Neural progenitor cell (in vitro differentiated cells): ENCODE data around the gene ACOT6. TPM values are rescaled to one million over a fixed set of nuclear protein-coding genes. Genes with fewer than 3 reads are reported as not detected.
A peak's percentile ranks its signal among the peaks of the same experiment; 100 is the strongest.
"Not testable (repeated sequence)": the region's sequence is repeated elsewhere in the genome, so short reads cannot be mapped to it uniquely, and the experiment has no call there.

Experiments
- DNase-seq: peaks from one replicate; pipeline ENCODE4 v3.0.0-alpha.2; 2016; ENCODE audit warnings: low spot score
- H2AFZ ChIP-seq: fragments of 200-600 bp; sonication (generic); replicated peaks from 2 replicates; pipeline ENCODE4 v1.6.1; 2016; ENCODE audit warnings: antibody characterized with exemption
- H3F3A ChIP-seq: fragments of 200-600 bp; sonication (generic); 2 replicates; pipeline ENCODE4 v1.6.1; 2016; ENCODE audit warnings: antibody characterized with exemption, low read depth
- H3K27ac ChIP-seq: fragments of 200-600 bp; sonication (generic); 2 replicates; pipeline ENCODE4 v1.5.1; 2016; ENCODE audit warnings: mild to moderate bottlenecking
- H3K27me3 ChIP-seq: fragments of 200-600 bp; sonication (generic); 2 replicates; pipeline ENCODE4 v1.6.1; 2016; ENCODE audit warnings: mild to moderate bottlenecking, moderate library complexity
- H3K36me3 ChIP-seq: fragments of 200-600 bp; sonication (generic); 2 replicates; pipeline ENCODE4 v1.5.1; 2016
- H3K4me1 ChIP-seq: fragments of 200-600 bp; sonication (generic); 2 replicates; pipeline ENCODE4 v1.6.1; 2016; ENCODE audit warnings: mixed run types
- H3K4me2 ChIP-seq: fragments of 200-600 bp; sonication (generic); 2 replicates; pipeline ENCODE4 v1.6.1; 2016
- H3K4me3 ChIP-seq: fragments of 200-600 bp; sonication (generic); 2 replicates; pipeline ENCODE4 v1.5.1; 2016
- H3K79me2 ChIP-seq: fragments of 200-600 bp; sonication (generic); 2 replicates; pipeline ENCODE4 v1.6.1; 2016; ENCODE audit warnings: low read depth
- H3K9ac ChIP-seq: fragments of 200-600 bp; sonication (generic); 2 replicates; pipeline ENCODE4 v1.6.1; 2016
- H3K9me3 ChIP-seq: fragments of 200-600 bp; sonication (generic); 2 replicates; pipeline ENCODE4 v1.5.1; 2016; ENCODE audit warnings: low read depth
- H4K20me1 ChIP-seq: fragments of 200-600 bp; sonication (generic); 2 replicates; pipeline ENCODE4 v1.6.1; 2016; ENCODE audit warnings: low read depth
- H3K27ac Mint-ChIP-seq: 3 replicates; pipeline ENCODE4 v1.8.0; 2021; ENCODE audit warnings: mixed read lengths
- H3K27me3 Mint-ChIP-seq: 2 replicates; pipeline ENCODE4 v1.8.0; 2022; ENCODE audit warnings: low read depth, mild to moderate bottlenecking, inconsistent platforms, moderate library complexity, mixed read lengths; ENCODE audit not compliant: insufficient read depth
- H3K36me3 Mint-ChIP-seq: 3 replicates; pipeline ENCODE4 v1.8.0; 2021; ENCODE audit warnings: mixed read lengths
- H3K4me1 Mint-ChIP-seq: 3 replicates; pipeline ENCODE4 v1.8.0; 2021; ENCODE audit warnings: mixed read lengths
- H3K4me3 Mint-ChIP-seq: 3 replicates; pipeline ENCODE4 v1.8.0; 2021; ENCODE audit warnings: mild to moderate bottlenecking, moderate library complexity, mixed read lengths
- H3K9me3 Mint-ChIP-seq: 3 replicates; pipeline ENCODE4 v1.8.0; 2020; ENCODE audit warnings: mixed read lengths
- EZH2 ChIP-seq: fragments of 200-600 bp; sonication (generic); IDR thresholded peaks from 2 replicates; pipeline ENCODE4 v1.6.1; 2017; ENCODE audit warnings: antibody characterized with exemption, mild to moderate bottlenecking, moderate library complexity
- EZH2phosphoT487 ChIP-seq: fragments of 200-600 bp; sonication (generic); IDR thresholded peaks from 2 replicates; pipeline ENCODE4 v1.6.1; 2017; ENCODE audit warnings: antibody characterized with exemption
- total RNA-seq: library from RNA; depleted of rRNA; stranded (reverse); fragments of >200 nt; gene quantifications from 2 replicates; pipeline ENCODE4 v1.2.3, GENCODE V29; 2015; ENCODE audit warnings: low replicate concordance
- TF ChIP-seq, protein P1 (sequence below): fragments of 200-600 bp; sonication (generic); IDR thresholded peaks from 2 replicates; pipeline ENCODE4 v1.5.1; 2017; ENCODE audit warnings: antibody characterized with exemption, mild to moderate bottlenecking

ACOT6 gene
- total RNA-seq, 1 donor from 2014 or later: not detected

DNA sequence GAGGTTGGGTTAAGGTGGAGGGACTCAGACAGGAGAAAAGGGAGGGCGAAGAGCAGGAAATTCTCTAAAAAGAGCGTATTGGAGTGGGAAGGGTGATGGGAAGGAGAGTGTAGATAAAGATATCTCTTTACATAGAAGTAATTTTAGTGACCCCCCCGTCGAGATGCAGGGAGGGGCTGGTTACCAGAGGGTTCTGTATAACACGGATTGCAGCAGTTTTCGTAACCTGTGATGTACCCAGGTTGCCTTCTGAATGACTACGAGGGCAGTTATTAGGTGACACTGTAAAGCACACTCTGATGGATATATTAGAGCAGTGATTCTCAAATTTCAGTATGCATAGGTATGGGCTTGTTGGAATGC lies 32.9 kb downstream of the ACOT6 start:
- no peaks in the 10 kb centered on the region for H3K27me3 ChIP-seq
- no peak overlapping the region for H3K9ac ChIP-seq
- no peak overlapping the region for H3K27ac ChIP-seq
- no peaks in the 10 kb centered on the region for H3K9me3 ChIP-seq
- peak overlapping the region; percentile 91 for H2AFZ ChIP-seq
- peaks cover 5% of the 10 kb centered on the region for H3K27me3 Mint-ChIP-seq
- peaks cover 1% of the 10 kb centered on the region for H3K36me3 Mint-ChIP-seq
- TF ChIP-seq, protein P1, sequence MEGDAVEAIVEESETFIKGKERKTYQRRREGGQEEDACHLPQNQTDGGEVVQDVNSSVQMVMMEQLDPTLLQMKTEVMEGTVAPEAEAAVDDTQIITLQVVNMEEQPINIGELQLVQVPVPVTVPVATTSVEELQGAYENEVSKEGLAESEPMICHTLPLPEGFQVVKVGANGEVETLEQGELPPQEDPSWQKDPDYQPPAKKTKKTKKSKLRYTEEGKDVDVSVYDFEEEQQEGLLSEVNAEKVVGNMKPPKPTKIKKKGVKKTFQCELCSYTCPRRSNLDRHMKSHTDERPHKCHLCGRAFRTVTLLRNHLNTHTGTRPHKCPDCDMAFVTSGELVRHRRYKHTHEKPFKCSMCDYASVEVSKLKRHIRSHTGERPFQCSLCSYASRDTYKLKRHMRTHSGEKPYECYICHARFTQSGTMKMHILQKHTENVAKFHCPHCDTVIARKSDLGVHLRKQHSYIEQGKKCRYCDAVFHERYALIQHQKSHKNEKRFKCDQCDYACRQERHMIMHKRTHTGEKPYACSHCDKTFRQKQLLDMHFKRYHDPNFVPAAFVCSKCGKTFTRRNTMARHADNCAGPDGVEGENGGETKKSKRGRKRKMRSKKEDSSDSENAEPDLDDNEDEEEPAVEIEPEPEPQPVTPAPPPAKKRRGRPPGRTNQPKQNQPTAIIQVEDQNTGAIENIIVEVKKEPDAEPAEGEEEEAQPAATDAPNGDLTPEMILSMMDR: no peak
- TF ChIP-seq EZH2: no peak
- TF ChIP-seq EZH2phosphoT487: no peak
- no peaks in the 10 kb centered on the region for H3K36me3 ChIP-seq
- H3K4me3 ChIP-seq: peak overlapping the region; percentile 87
- peaks cover 14% of the 10 kb centered on the region for H3F3A ChIP-seq
- no peaks in the 10 kb centered on the region for H3K9me3 Mint-ChIP-seq
- DNase-seq: no peak
- peaks cover 24% of the 10 kb centered on the region for H3K4me1 Mint-ChIP-seq
- H3K4me1 ChIP-seq: peaks cover 6% of the 10 kb centered on the region
- peak overlapping the region; percentile 97 for H3K4me3 Mint-ChIP-seq
- H4K20me1 ChIP-seq: no peaks in the 10 kb centered on the region
- peaks cover 14% of the 10 kb centered on the region for H3K79me2 ChIP-seq
- H3K27ac Mint-ChIP-seq: peak overlapping the region; percentile 58
- H3K4me2 ChIP-seq: peak overlapping the region; percentile 89

DNA sequence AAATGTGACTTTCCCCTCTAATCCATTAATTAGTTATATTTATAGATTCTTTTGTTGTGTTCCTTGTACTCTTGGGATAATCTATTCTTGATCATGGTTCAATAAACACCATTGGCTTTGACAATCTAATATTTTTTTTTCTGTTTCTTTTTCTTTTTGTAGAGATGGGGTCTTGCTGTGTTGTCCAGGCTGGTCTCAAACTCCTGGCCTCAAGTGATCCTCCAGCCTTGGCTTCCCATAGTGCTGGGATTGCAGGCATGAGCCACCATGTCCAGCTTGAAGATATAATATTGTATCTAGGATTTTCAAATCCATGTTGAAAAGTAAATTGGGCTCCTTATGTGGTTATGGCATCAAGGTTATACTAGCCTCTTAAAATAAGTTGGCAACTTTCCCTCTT lies 38.7 kb downstream of the ACOT6 start:
- no peaks in the 10 kb centered on the region for H3K9me3 ChIP-seq
- peaks cover 7% of the 10 kb centered on the region for H3K79me2 ChIP-seq
- no peak overlapping the region for H2AFZ ChIP-seq
- no peaks in the 10 kb centered on the region for H3K9me3 Mint-ChIP-seq
- H3K4me1 ChIP-seq: no peaks in the 10 kb centered on the region
- no peaks in the 10 kb centered on the region for H3F3A ChIP-seq
- no peak overlapping the region for H3K4me2 ChIP-seq
- H3K9ac ChIP-seq: no peak overlapping the region
- H3K27ac Mint-ChIP-seq: no peak overlapping the region
- no peak overlapping the region for H3K4me3 ChIP-seq
- no peak overlapping the region for H3K4me3 Mint-ChIP-seq
- no peak for TF ChIP-seq EZH2phosphoT487
- TF ChIP-seq, protein P1: no peak
- no peak for TF ChIP-seq EZH2
- H3K27me3 Mint-ChIP-seq: peaks cover 2% of the 10 kb centered on the region
- H3K27ac ChIP-seq: no peak overlapping the region
- H3K27me3 ChIP-seq: no peaks in the 10 kb centered on the region
- H3K36me3 Mint-ChIP-seq: peaks cover 17% of the 10 kb centered on the region
- no peaks in the 10 kb centered on the region for H3K36me3 ChIP-seq
- H4K20me1 ChIP-seq: no peaks in the 10 kb centered on the region
- DNase-seq: no peak
- peaks cover under 1% of the 10 kb centered on the region for H3K4me1 Mint-ChIP-seq

DNA sequence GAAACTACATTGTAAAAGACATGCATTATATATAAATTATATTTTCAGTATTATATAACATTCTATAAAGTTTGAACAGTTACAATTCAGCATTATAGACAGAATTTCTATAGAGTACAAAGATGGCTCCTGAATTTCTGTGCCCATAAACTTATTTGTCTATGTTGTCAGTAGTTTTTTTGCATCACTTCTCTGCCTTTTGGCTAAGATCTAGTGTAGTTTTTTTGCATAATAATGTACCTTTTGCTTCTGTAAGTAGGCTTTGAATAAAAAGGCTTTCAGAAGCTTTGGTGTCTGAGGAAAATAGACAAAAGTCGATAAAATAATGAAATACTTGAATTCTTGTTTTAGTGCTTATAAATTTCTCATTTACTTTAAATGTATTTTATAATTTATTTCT lies 43.5 kb downstream of the ACOT6 start:
- Histone ChIP-seq H3K9ac (no peak overlapping the region), H3K4me3 (no peak overlapping the region), H3K36me3 (no peaks in the 10 kb centered on the region), H3K27me3 (no peaks in the 10 kb centered on the region), H3K79me2 (no peaks in the 10 kb centered on the region), H2AFZ (no peak overlapping the region), H3K27ac (no peak overlapping the region), H4K20me1 (no peaks in the 10 kb centered on the region), H3F3A (no peaks in the 10 kb centered on the region), H3K9me3 (no peaks in the 10 kb centered on the region), H3K4me2 (no peak overlapping the region), H3K4me1 (no peaks in the 10 kb centered on the region)
- no peak overlapping the region for H3K4me3 Mint-ChIP-seq
- H3K4me1 Mint-ChIP-seq: no peaks in the 10 kb centered on the region
- no peak for DNase-seq
- peaks cover 22% of the 10 kb centered on the region for H3K36me3 Mint-ChIP-seq
- no peak for TF ChIP-seq EZH2
- TF ChIP-seq EZH2phosphoT487: no peak
- TF ChIP-seq, protein P1: no peak
- no peaks in the 10 kb centered on the region for H3K27me3 Mint-ChIP-seq
- H3K27ac Mint-ChIP-seq: no peak overlapping the region
- H3K9me3 Mint-ChIP-seq: no peaks in the 10 kb centered on the region

DNA sequence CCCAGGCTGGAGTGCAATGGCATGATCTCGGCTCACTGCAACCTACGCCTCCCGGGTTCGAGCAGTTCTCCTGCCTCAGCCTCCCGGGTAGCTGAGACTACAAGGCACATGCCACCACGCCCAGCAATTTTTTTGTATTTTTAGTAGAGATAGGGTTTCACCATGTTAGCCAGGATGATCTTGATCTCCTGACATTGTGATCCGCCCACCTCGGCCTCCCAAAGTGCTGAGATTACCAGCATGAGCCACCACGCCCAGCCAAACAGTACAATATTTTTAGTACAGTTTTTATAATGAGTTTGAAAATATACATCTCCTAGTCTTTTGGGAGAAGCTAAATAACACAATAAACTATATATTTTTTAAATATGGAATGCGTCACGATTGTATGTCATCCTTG lies 46.9 kb downstream of the ACOT6 start:
- not testable (repeated sequence) for H3K27me3 Mint-ChIP-seq, H3K9ac ChIP-seq, H3K27me3 ChIP-seq, H3K9me3 Mint-ChIP-seq, DNase-seq, H3K27ac ChIP-seq, H3K9me3 ChIP-seq, H3F3A ChIP-seq, H4K20me1 ChIP-seq, H3K79me2 ChIP-seq, H3K4me2 ChIP-seq, H3K4me3 ChIP-seq, H3K4me1 ChIP-seq, H3K36me3 ChIP-seq, H3K4me1 Mint-ChIP-seq, H3K4me3 Mint-ChIP-seq, H3K27ac Mint-ChIP-seq, H2AFZ ChIP-seq
- H3K36me3 Mint-ChIP-seq: peaks cover 18% of the 10 kb centered on the region
